Fibroblast of lung (primary cell): ENCODE results near the gene FGF4. TPM values are rescaled to one million over a fixed set of nuclear protein-coding genes. Genes with fewer than 3 reads are reported as not detected.

ENCODE experiments used
- DNase-seq, 2 donors: peaks; one replicate each; pipeline versions ENCODE4 v3.0.0 to v3.0.0-alpha.2; 2010; ENCODE audit warnings: low read depth in 2 of 2
- H2AFZ ChIP-seq: 2 replicates; pipeline ENCODE4 v1.5.1; 2012; ENCODE audit warnings: low read length, control low read depth, inconsistent platforms
- H3K27ac ChIP-seq: 2 replicates; pipeline ENCODE4 v1.5.1; 2011; ENCODE audit warnings: low read length, control low read depth; ENCODE audit not compliant: insufficient read depth
- H3K27me3 ChIP-seq: 2 replicates; pipeline ENCODE4 v1.5.1; 2011; ENCODE audit warnings: mild to moderate bottlenecking, low read length; ENCODE audit not compliant: control insufficient read depth, insufficient read depth
- H3K36me3 ChIP-seq: 2 replicates; pipeline ENCODE4 v1.5.1; 2011; ENCODE audit warnings: low read length; ENCODE audit not compliant: control insufficient read depth, insufficient read depth
- H3K4me1 ChIP-seq: 2 replicates; pipeline ENCODE4 v1.5.1; 2011; ENCODE audit warnings: low read length; ENCODE audit not compliant: control insufficient read depth, insufficient read depth; ENCODE audit errors: extremely low read depth
- H3K4me2 ChIP-seq: 2 replicates; pipeline ENCODE4 v1.5.1; 2011; ENCODE audit warnings: low read length, control low read depth; ENCODE audit not compliant: insufficient read depth; ENCODE audit errors: extremely low read depth
- H3K4me3 ChIP-seq, 4 experiments: fragments of 200-600 bp in 1 of 4; sonication (generic) in 1 of 4; replicated peaks in 1 of 4; 2 replicates each; pipeline ENCODE4 v1.5.1; 2011 to 2016; ENCODE audit warnings: low read length in 4 of 4, low read depth in 3 of 4, mild to moderate bottlenecking in 3 of 4, control low read depth in 2 of 4, inconsistent platforms in 1 of 4, mixed read lengths in 1 of 4; ENCODE audit not compliant: insufficient read depth in 1 of 4; ENCODE audit errors: control extremely low read depth in 1 of 4
- H3K79me2 ChIP-seq: 2 replicates; pipeline ENCODE4 v1.5.1; 2012; ENCODE audit warnings: mild to moderate bottlenecking, low read length, inconsistent platforms; ENCODE audit not compliant: control insufficient read depth, insufficient read depth
- H3K9ac ChIP-seq: 2 replicates; pipeline ENCODE4 v1.5.1; 2011; ENCODE audit warnings: mild to moderate bottlenecking, low read length, control low read depth; ENCODE audit not compliant: insufficient read depth
- H3K9me3 ChIP-seq: 2 replicates; pipeline ENCODE4 v1.5.1; 2012; ENCODE audit warnings: low read depth, low read length; ENCODE audit not compliant: control insufficient read depth, insufficient read depth
- H4K20me1 ChIP-seq: 2 replicates; pipeline ENCODE4 v1.5.1; 2011; ENCODE audit warnings: low read length; ENCODE audit not compliant: control insufficient read depth, insufficient read depth; ENCODE audit errors: extremely low read depth
- CTCF ChIP-seq, 2 donors: IDR thresholded peaks in 1 of 2; conservative IDR thresholded peaks in 1 of 2; 1 replicate in 1 of 2; 2 replicates in 1 of 2; pipeline ENCODE4 v1.5.1; 2011 to 2012; ENCODE audit warnings: low read length in 2 of 2, control low read depth in 1 of 2, inconsistent platforms in 1 of 2, low read depth in 1 of 2, mild to moderate bottlenecking in 1 of 2
- EZH2 ChIP-seq: IDR thresholded peaks from 2 replicates; pipeline ENCODE4 v1.5.1; 2012; ENCODE audit warnings: low read length, control low read depth, mild to moderate bottlenecking; ENCODE audit errors: missing control alignments
- polyA plus RNA-seq, 2 donors: library from polyadenylated mRNA; depleted of rRNA in 1 of 2; stranded (reverse) in 1 of 2; unstranded in 1 of 2; fragments of >200 nt; gene quantifications; 2 replicates each; pipeline ENCODE4 v1.2.1, GENCODE V29; 2011 to 2012; ENCODE audit warnings: missing spikeins in 1 of 2
- total RNA-seq: library from RNA; depleted of rRNA; stranded (reverse); fragments of >200 nt; gene quantifications from 2 replicates; pipeline ENCODE4 v1.2.1, GENCODE V29; 2014

The FGF4 gene
- total and polyA plus RNA-seq, 2 donors (not counting 1 experiment from before 2014, with no cell fraction given) = not detected

- Histone ChIP-seq H3K79me2 (no peaks in the 10 kb centered on the region), H3K4me3 (no peak overlapping the region), H2AFZ (no peak overlapping the region), H4K20me1 (no peaks in the 10 kb centered on the region), H3K9me3 (no peaks in the 10 kb centered on the region), H3K36me3 (no peaks in the 10 kb centered on the region), H3K4me1 (no peaks in the 10 kb centered on the region), H3K9ac (no peak overlapping the region), H3K27ac (no peak overlapping the region), H3K4me2 (no peak overlapping the region), H3K27me3 (no peaks in the 10 kb centered on the region)
- TF ChIP-seq CTCF (conservative IDR thresholded peaks at IDR 0.05 in 1 of 2, IDR thresholded peaks at IDR 0.05 in 1 of 2; ENCODE audit: low read depth in 1 of 2, low read length in 2 of 2) (no peak), EZH2 (no peak)
- DNase-seq = no peak
Observed at GRCh38 chr11:69727266-69727665, 47.9 kb downstream of the FGF4 start.

- Histone ChIP-seq H3K9ac (no peak overlapping the region), H3K4me3 (no peak overlapping the region), H3K4me1 (no peaks in the 10 kb centered on the region), H3K36me3 (no peaks in the 10 kb centered on the region), H3K4me2 (no peak overlapping the region), H2AFZ (no peak overlapping the region), H3K9me3 (no peaks in the 10 kb centered on the region), H4K20me1 (no peaks in the 10 kb centered on the region), H3K27ac (no peak overlapping the region), H3K79me2 (no peaks in the 10 kb centered on the region), H3K27me3 (no peaks in the 10 kb centered on the region)
- TF ChIP-seq EZH2 (no peak), CTCF (conservative IDR thresholded peaks at IDR 0.05 in 1 of 2, IDR thresholded peaks at IDR 0.05 in 1 of 2; ENCODE audit: low read depth in 1 of 2, low read length in 2 of 2) (no peak)
- DNase-seq = no peak
Observed at GRCh38 chr11:69726481-69726880, 48.7 kb downstream of the FGF4 start.

GRCh38 chr11:69726019-69726418 lies 49.1 kb downstream of the FGF4 start:
- H3K27me3 ChIP-seq = no peaks in the 10 kb centered on the region
- no peak overlapping the region for H3K4me3 ChIP-seq
- no peak overlapping the region for H2AFZ ChIP-seq
- no peaks in the 10 kb centered on the region for H3K9me3 ChIP-seq
- no peaks in the 10 kb centered on the region for H4K20me1 ChIP-seq
- no peaks in the 10 kb centered on the region for H3K4me1 ChIP-seq
- TF ChIP-seq EZH2 (no peak), CTCF (conservative IDR thresholded peaks at IDR 0.05 in 1 of 2, IDR thresholded peaks at IDR 0.05 in 1 of 2; ENCODE audit: low read depth in 1 of 2, low read length in 2 of 2) (no peak)
- H3K9ac ChIP-seq = no peak overlapping the region
- no peak for DNase-seq
- H3K27ac ChIP-seq = no peak overlapping the region
- no peaks in the 10 kb centered on the region for H3K79me2 ChIP-seq
- H3K36me3 ChIP-seq = no peaks in the 10 kb centered on the region
- H3K4me2 ChIP-seq = no peak overlapping the region
